Tongue (tissue), 2 donors: ENCODE measurements around the gene ZNRF2. TPM values are rescaled to one million over a fixed set of nuclear protein-coding genes. Genes with fewer than 3 reads are reported as not detected.
"Not testable (repeated sequence)": the region's sequence is repeated elsewhere in the genome, so short reads cannot be mapped to it uniquely, and the experiment has no call there.

Experiments
- DNase-seq: peaks from one replicate; pipeline ENCODE4 v3.0.0-alpha.2; 2015
- total RNA-seq: library from RNA; depleted of rRNA; stranded (reverse); fragments of >200 nt; gene quantifications from one replicate; pipeline ENCODE4 v1.2.3, GENCODE V29; 2014

Gene ZNRF2
- total RNA-seq, 1 donor from 2014 or later: 26.4 TPM

- DNase-seq: not testable (repeated sequence)
These were observed 5.9 kb downstream of the ZNRF2 start for GRCh38 chr7:30290317-30290716.

GRCh38 chr7:30292416-30293038 is 8.1 kb downstream of the ZNRF2 start:
- DNase-seq: not testable (repeated sequence)

GRCh38 chr7:30296304-30296703 is 11.9 kb downstream of the ZNRF2 start:
- DNase-seq: not testable (repeated sequence)

GRCh38 chr7:30297499-30297898 is 13.1 kb downstream of the ZNRF2 start:
- DNase-seq: not testable (repeated sequence)

GRCh38 chr7:30298409-30298808 is 14.0 kb downstream of the ZNRF2 start:
- not testable (repeated sequence) for DNase-seq

GRCh38 chr7:30301751-30302150 is 17.4 kb downstream of the ZNRF2 start:
- peak; percentile 44 for DNase-seq

GRCh38 chr7:30302656-30303311 is 18.4 kb downstream of the ZNRF2 start:
- DNase-seq: no peak

- DNase-seq: no peak
These were observed 19.1 kb downstream of the ZNRF2 start for GRCh38 chr7:30303312-30304039.

GRCh38 chr7:30304177-30304884 is 19.9 kb downstream of the ZNRF2 start:
- no peak for DNase-seq

GRCh38 chr7:30306976-30307375 is 22.6 kb downstream of the ZNRF2 start:
- DNase-seq: no peak

GRCh38 chr7:30308389-30308788 is 24.0 kb downstream of the ZNRF2 start:
- DNase-seq: no peak

- no peak for DNase-seq
These were observed 24.9 kb downstream of the ZNRF2 start for GRCh38 chr7:30309302-30309701.

- DNase-seq: no peak
These were observed 25.5 kb downstream of the ZNRF2 start for GRCh38 chr7:30309842-30310435.

GRCh38 chr7:30310674-30311362 is 26.4 kb downstream of the ZNRF2 start:
- no peak for DNase-seq

- DNase-seq: no peak
These were observed 27.8 kb downstream of the ZNRF2 start for GRCh38 chr7:30312178-30312577.

- DNase-seq: no peak
These were observed 29.0 kb downstream of the ZNRF2 start for GRCh38 chr7:30313348-30313747.

GRCh38 chr7:30313793-30314192 is 29.4 kb downstream of the ZNRF2 start:
- DNase-seq: no peak

- no peak for DNase-seq
These were observed 31.2 kb downstream of the ZNRF2 start for GRCh38 chr7:30315589-30315988.

GRCh38 chr7:30320392-30320791 is 36.0 kb downstream of the ZNRF2 start:
- no peak for DNase-seq

GRCh38 chr7:30321089-30321881 is 36.9 kb downstream of the ZNRF2 start:
- peak; percentile 56 for DNase-seq

- no peak for DNase-seq
These were observed 37.4 kb downstream of the ZNRF2 start for GRCh38 chr7:30321882-30322192.
